PC-3 (cell line): Measurements from ENCODE around the gene SVBP. TPM values are rescaled to one million over a fixed set of nuclear protein-coding genes. Genes with fewer than 3 reads are reported as not detected.

Experiments
- ATAC-seq: fragments of 200-7000 bp; cut with Tn5 transposase; 2 replicates; pipeline ENCODE4 v1.9.1; 2020; ENCODE audit warnings: mild to moderate bottlenecking, moderate library complexity
- BruUV-seq: library from RNA; stranded (reverse); fragments of 400-500 nt; replicated peaks from 2 replicates; lab custom pipeline; 2021; lab: Mats Ljungman, UMichigan
- CTCF ChIA-PET: fragments of 300-600 bp; sonication (Branson Sonifier 250); formaldehyde crosslinking; loops from one replicate; lab custom pipeline; 2022; ENCODE audit warnings: antibody characterized with exemption; lab: Charles Lee
- POLR2A ChIA-PET: fragments of 300-600 bp; sonication (Branson Sonifier 250); formaldehyde crosslinking; loops from one replicate; lab custom pipeline; 2022; ENCODE audit warnings: antibody characterized with exemption; ENCODE audit not compliant: unreplicated experiment; lab: Charles Lee
- DNase-seq: peaks from one replicate; pipeline ENCODE4 v3.0.0-alpha.2; 2015
- H2AFZ ChIP-seq: fragments of 300-600 bp; sonication (generic); 2 replicates; pipeline ENCODE4 v1.6.0; 2016; ENCODE audit warnings: antibody characterized with exemption, low read length
- H3F3A ChIP-seq: fragments of 300-600 bp; sonication (generic); one replicate; pipeline ENCODE4 v1.6.0; 2017; ENCODE audit warnings: antibody characterized with exemption, low read length, control low read depth, mild to moderate bottlenecking; ENCODE audit not compliant: unreplicated experiment
- H3K27ac ChIP-seq: fragments of 300-600 bp; sonication (generic); 2 replicates; pipeline ENCODE4 v1.5.1; 2016; ENCODE audit warnings: mild to moderate bottlenecking, low read length
- H3K27me3 ChIP-seq: fragments of 300-600 bp; sonication (generic); 2 replicates; pipeline ENCODE4 v1.6.1; 2016; ENCODE audit warnings: low read length, mixed read lengths
- H3K36me3 ChIP-seq: fragments of 300-600 bp; sonication (generic); 2 replicates; pipeline ENCODE4 v1.6.1; 2016; ENCODE audit warnings: low read depth, mixed run types, low read length, mixed read lengths
- H3K4me1 ChIP-seq: fragments of 300-600 bp; sonication (generic); 2 replicates; pipeline ENCODE4 v1.5.1; 2016; ENCODE audit warnings: low read length; ENCODE audit not compliant: insufficient read depth
- H3K4me2 ChIP-seq: fragments of 300-600 bp; sonication (generic); 2 replicates; pipeline ENCODE4 v1.6.0; 2016; ENCODE audit warnings: low read length
- H3K4me3 ChIP-seq: fragments of 300-600 bp; sonication (generic); 2 replicates; pipeline ENCODE4 v1.5.1; 2016; ENCODE audit warnings: mild to moderate bottlenecking, low read length, mixed read lengths
- H3K79me2 ChIP-seq: fragments of 300-600 bp; sonication (generic); 2 replicates; pipeline ENCODE4 v1.6.1; 2017; ENCODE audit warnings: low read length, mixed read lengths
- H3K9ac ChIP-seq: fragments of 300-600 bp; sonication (generic); 2 replicates; pipeline ENCODE4 v1.6.0; 2016; ENCODE audit warnings: mild to moderate bottlenecking, low read length
- H3K9me2 ChIP-seq: fragments of 300-600 bp; sonication (generic); replicated peaks from 2 replicates; pipeline ENCODE4 v1.6.1; 2016; ENCODE audit warnings: mixed run types, low read length, mixed read lengths
- H3K9me3 ChIP-seq: fragments of 300-600 bp; sonication (generic); 2 replicates; pipeline ENCODE4 v1.6.1; 2016; ENCODE audit warnings: low read length, mixed read lengths
- H4K20me1 ChIP-seq: fragments of 300-600 bp; sonication (generic); 2 replicates; pipeline ENCODE4 v1.6.1; 2016; ENCODE audit warnings: low read length, mixed read lengths
- EZH2 ChIP-seq: fragments of 300-600 bp; sonication (generic); IDR thresholded peaks from one replicate; pipeline ENCODE4 v1.6.1; 2017; ENCODE audit warnings: antibody characterized with exemption, mild to moderate bottlenecking, low read length; ENCODE audit not compliant: unreplicated experiment
- EZH2phosphoT487 ChIP-seq: fragments of 300-600 bp; sonication (generic); IDR thresholded peaks from 2 replicates; pipeline ENCODE4 v1.6.1; 2018; ENCODE audit warnings: mild to moderate bottlenecking, antibody characterized with exemption, low read length, borderline replicate concordance
- intact Hi-C: fragments of 100-400 bp; cut with micrococcal nuclease; formaldehyde crosslinking; loops from 2 replicates; pipeline ENCODE4 v1.9.0; 2023
- total RNA-seq: library from RNA; depleted of rRNA; stranded (reverse); fragments of >200 nt; gene quantifications from 2 replicates; pipeline ENCODE4 v1.2.3, GENCODE V29; 2014
- TF ChIP-seq, protein P1 (sequence below): fragments of 300-600 bp; sonication (generic); conservative IDR thresholded peaks from 2 replicates; pipeline ENCODE4 v1.5.1; 2017; ENCODE audit warnings: antibody characterized with exemption, low read depth, mild to moderate bottlenecking, low read length

SVBP gene
- total RNA-seq, 1 experiment from 2014 or later = 39.7 TPM

DNA sequence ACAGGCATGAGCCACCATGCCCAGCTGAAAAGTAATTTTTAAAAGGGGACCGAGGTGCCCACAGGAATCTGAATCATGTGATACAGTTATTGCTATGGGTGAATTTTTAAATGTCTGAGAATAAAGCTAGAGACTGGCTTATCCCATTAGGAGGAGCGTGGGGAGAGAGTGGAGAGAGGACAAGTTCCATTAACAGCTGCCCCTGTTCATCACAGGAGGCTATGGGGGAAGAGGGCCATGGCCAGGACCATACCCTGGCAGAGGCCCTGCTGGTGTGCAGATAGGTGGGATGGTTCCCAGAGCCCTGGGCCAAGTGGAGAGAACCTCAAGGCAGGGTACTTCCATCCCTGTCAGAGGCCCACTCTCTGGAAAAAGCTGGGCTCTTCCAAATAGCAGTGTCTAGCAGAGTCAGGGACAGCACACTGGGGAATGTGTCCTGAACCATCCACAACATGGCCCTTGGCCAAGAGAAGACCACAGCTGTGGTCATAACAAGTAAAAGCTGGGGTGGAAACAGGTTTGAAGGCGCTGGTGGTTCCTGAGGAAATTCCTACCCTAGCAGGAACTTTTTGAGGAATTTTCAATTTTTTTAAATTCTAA is 15.5 kb upstream of the SVBP start:
- no peak for ATAC-seq
- Histone ChIP-seq H3K27ac (no peak overlapping the region), H3F3A (no peaks in the 10 kb centered on the region), H4K20me1 (no peaks in the 10 kb centered on the region), H3K9me2 (no peaks in the 10 kb centered on the region), H3K4me3 (no peak overlapping the region), H3K9me3 (no peaks in the 10 kb centered on the region), H3K79me2 (no peaks in the 10 kb centered on the region), H3K4me2 (no peak overlapping the region), H3K27me3 (no peaks in the 10 kb centered on the region), H2AFZ (no peak overlapping the region), H3K4me1 (no peaks in the 10 kb centered on the region), H3K36me3 (no peaks in the 10 kb centered on the region), H3K9ac (no peak overlapping the region)
- intact Hi-C loops = no loop called here
- no peak for DNase-seq
- CTCF ChIA-PET = no interaction called here
- POLR2A ChIA-PET = no interaction called here
- TF ChIP-seq, protein P1, sequence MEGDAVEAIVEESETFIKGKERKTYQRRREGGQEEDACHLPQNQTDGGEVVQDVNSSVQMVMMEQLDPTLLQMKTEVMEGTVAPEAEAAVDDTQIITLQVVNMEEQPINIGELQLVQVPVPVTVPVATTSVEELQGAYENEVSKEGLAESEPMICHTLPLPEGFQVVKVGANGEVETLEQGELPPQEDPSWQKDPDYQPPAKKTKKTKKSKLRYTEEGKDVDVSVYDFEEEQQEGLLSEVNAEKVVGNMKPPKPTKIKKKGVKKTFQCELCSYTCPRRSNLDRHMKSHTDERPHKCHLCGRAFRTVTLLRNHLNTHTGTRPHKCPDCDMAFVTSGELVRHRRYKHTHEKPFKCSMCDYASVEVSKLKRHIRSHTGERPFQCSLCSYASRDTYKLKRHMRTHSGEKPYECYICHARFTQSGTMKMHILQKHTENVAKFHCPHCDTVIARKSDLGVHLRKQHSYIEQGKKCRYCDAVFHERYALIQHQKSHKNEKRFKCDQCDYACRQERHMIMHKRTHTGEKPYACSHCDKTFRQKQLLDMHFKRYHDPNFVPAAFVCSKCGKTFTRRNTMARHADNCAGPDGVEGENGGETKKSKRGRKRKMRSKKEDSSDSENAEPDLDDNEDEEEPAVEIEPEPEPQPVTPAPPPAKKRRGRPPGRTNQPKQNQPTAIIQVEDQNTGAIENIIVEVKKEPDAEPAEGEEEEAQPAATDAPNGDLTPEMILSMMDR = no peak
- no peak for TF ChIP-seq EZH2phosphoT487
- no peak for TF ChIP-seq EZH2
- no TSS peak for BruUV-seq

- CTCF ChIA-PET = no interaction called here
- H3K4me3 ChIP-seq = no peak overlapping the region
- H2AFZ ChIP-seq = no peak overlapping the region
- no peaks in the 10 kb centered on the region for H4K20me1 ChIP-seq
- TF ChIP-seq EZH2 = no peak
- no peak for TF ChIP-seq EZH2phosphoT487
- TF ChIP-seq, protein P1 = no peak
- no TSS peak for BruUV-seq
- H3K4me1 ChIP-seq = no peaks in the 10 kb centered on the region
- H3K9me3 ChIP-seq = no peaks in the 10 kb centered on the region
- H3K4me2 ChIP-seq = no peak overlapping the region
- POLR2A ChIA-PET = no interaction called here
- no peaks in the 10 kb centered on the region for H3K79me2 ChIP-seq
- no peaks in the 10 kb centered on the region for H3F3A ChIP-seq
- DNase-seq (no peak), ATAC-seq (no peak)
- H3K9ac ChIP-seq = no peak overlapping the region
- H3K9me2 ChIP-seq = no peaks in the 10 kb centered on the region
- no peak overlapping the region for H3K27ac ChIP-seq
- H3K27me3 ChIP-seq = no peaks in the 10 kb centered on the region
- intact Hi-C loops = no loop called here
- no peaks in the 10 kb centered on the region for H3K36me3 ChIP-seq
Measured at GRCh38 chr1:42831273-42831672, 14.1 kb upstream of the SVBP start.

GRCh38 chr1:42830631-42831030 is 13.4 kb upstream of the SVBP start:
- no peak for DNase-seq
- Histone ChIP-seq H3F3A (no peaks in the 10 kb centered on the region), H3K36me3 (no peaks in the 10 kb centered on the region), H3K4me3 (no peak overlapping the region), H3K4me2 (no peak overlapping the region), H3K9me3 (no peaks in the 10 kb centered on the region), H3K79me2 (no peaks in the 10 kb centered on the region), H4K20me1 (no peaks in the 10 kb centered on the region), H3K9me2 (no peaks in the 10 kb centered on the region), H2AFZ (no peak overlapping the region), H3K4me1 (no peaks in the 10 kb centered on the region), H3K9ac (no peak overlapping the region), H3K27me3 (no peaks in the 10 kb centered on the region), H3K27ac (no peak overlapping the region)
- ChIA-PET CTCF (no interaction called here), POLR2A (no interaction called here)
- TF ChIP-seq EZH2 (no peak), EZH2phosphoT487 (no peak)
- intact Hi-C loops = no loop called here
- ATAC-seq = no peak
- no TSS peak for BruUV-seq
